SK-N-MC (cell line): ENCODE measurements around the gene MINK1.

Experiments
- DNase-seq: peaks from one replicate; pipeline ENCODE4 v3.0.0-alpha.2; 2011; ENCODE audit warnings: low read depth, low spot score
- H3K27ac ChIP-seq: fragments of 200-600 bp; sonication (generic); 2 replicates; pipeline ENCODE4 v1.5.1; 2016; ENCODE audit warnings: mixed run types
- H3K36me3 ChIP-seq: fragments of 200-600 bp; sonication (generic); 2 replicates; pipeline ENCODE4 v1.6.1; 2017; ENCODE audit warnings: antibody characterized with exemption, low read length, mixed read lengths; ENCODE audit not compliant: insufficient read depth
- H3K4me3 ChIP-seq: fragments of 200-600 bp; sonication (generic); 2 replicates; pipeline ENCODE4 v1.5.1; 2016
- H3K9ac ChIP-seq: fragments of 200-600 bp; sonication (generic); 2 replicates; pipeline ENCODE4 v1.8.0; 2017; ENCODE audit warnings: mixed run types, mixed read lengths; ENCODE audit not compliant: insufficient read length
- H3K9me3 ChIP-seq: fragments of 200-600 bp; sonication (generic); 2 replicates; pipeline ENCODE4 v1.6.1; 2017; ENCODE audit warnings: low read depth, mild to moderate bottlenecking, antibody characterized with exemption, low read length, moderate library complexity, mixed read lengths
- EZH2 ChIP-seq: fragments of 200-600 bp; sonication (generic); IDR thresholded peaks from one replicate; pipeline ENCODE4 v1.6.1; 2017; ENCODE audit warnings: antibody characterized with exemption
- FOXP2 ChIP-seq: optimal IDR thresholded peaks from 2 replicates; pipeline ENCODE3; 2011; ENCODE audit warnings: mild to moderate bottlenecking, moderate library complexity; ENCODE audit not compliant: insufficient read depth; ENCODE audit errors: extremely low read length, control extremely low read depth
- POLR2AphosphoS5 ChIP-seq: IDR thresholded peaks from 2 replicates; pipeline ENCODE4 v1.6.1; 2012; ENCODE audit warnings: mild to moderate bottlenecking, low read depth, low read length, borderline replicate concordance

MINK1 gene

DNA sequence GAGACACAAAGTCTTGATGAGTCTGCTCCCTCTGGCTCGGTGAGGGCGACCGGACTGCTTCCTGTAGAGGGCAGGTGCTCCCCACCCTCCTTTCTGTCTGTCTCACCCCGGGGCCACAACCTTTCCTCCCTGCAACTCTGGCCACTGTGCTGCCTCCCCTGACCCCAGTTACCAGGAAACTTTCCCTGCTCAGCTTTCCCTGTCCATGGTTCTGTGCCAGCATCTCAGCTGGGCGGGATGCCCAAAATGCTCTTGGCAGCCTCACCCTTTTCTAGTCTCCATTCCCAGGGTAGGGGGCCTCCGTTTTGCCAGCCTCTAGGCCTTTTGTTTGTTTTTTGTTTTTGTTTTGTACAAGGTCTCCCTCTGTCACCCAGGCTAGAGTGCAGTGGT, 24.8 kb upstream of the MINK1 start:
- H3K4me3 ChIP-seq: no peak overlapping the region
- no peak overlapping the region for H3K9ac ChIP-seq
- TF ChIP-seq EZH2 (no peak), FOXP2 (no peak), POLR2AphosphoS5 (no peak)

DNA sequence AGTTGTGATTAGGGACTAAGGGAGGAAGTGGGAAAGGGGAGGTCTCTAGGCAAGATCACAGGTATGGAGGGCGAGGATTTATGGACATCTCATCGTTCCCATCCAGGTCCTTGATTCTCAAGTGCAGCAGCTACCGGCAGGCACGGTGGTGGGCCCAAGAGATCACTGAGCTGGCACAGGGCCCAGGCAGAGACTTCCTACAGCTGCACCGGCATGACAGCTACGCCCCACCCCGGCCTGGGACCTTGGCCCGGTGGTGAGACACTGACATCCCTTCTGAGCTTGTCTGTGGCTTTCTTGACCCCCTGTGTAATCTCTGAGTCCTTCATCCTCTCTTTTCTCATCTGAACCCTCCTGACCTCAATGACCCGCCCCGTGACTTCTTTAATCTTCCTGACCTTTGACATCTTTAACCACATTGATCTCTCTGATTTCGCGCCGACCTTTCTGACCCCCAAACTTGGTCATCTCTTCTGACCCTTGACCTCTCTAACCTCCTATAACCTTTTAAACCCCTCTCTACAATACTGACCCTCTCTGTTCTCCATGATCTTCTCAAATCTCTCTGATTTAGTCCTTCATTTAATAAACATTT, 22.3 kb upstream of the MINK1 start:
- H3K9ac ChIP-seq: no peak overlapping the region
- H3K9me3 ChIP-seq: no peaks in the 10 kb centered on the region
- no peak overlapping the region for H3K27ac ChIP-seq
- TF ChIP-seq EZH2: no peak
- TF ChIP-seq POLR2AphosphoS5: no peak
- TF ChIP-seq FOXP2: no peak
- H3K4me3 ChIP-seq: no peak overlapping the region
- no peaks in the 10 kb centered on the region for H3K36me3 ChIP-seq
- DNase-seq: no peak

More for the DNA sequence above, 24.8 kb upstream of the MINK1 start:
- no peak for DNase-seq
- Histone ChIP-seq H3K9me3 (no peaks in the 10 kb centered on the region), H3K36me3 (no peaks in the 10 kb centered on the region), H3K27ac (no peak overlapping the region)

DNA sequence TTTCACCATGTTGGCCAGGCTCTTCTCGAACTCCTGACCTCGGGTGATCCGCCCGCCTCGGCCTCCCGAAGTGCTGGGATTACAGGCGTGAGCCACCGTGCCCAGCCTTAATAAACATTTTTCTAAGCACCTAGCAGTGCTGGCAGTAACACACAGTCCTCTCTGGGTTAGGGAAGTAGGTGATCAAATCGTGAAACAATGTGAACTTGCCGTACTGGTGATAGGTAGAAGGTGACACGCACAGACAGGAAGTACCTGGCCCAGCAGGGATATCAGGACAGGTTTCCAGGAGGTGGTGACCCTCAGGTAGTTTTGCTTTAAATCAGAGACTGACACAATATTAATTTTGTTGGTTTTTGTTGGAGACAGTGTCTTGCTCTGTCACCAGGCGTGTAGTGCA, 21.7 kb upstream of the MINK1 start:
- Histone ChIP-seq H3K9me3 (no peaks in the 10 kb centered on the region), H3K4me3 (no peak overlapping the region), H3K27ac (no peak overlapping the region), H3K36me3 (no peaks in the 10 kb centered on the region), H3K9ac (no peak overlapping the region)
- TF ChIP-seq FOXP2: no peak
- no peak for TF ChIP-seq EZH2
- no peak for TF ChIP-seq POLR2AphosphoS5
- DNase-seq: no peak

DNA sequence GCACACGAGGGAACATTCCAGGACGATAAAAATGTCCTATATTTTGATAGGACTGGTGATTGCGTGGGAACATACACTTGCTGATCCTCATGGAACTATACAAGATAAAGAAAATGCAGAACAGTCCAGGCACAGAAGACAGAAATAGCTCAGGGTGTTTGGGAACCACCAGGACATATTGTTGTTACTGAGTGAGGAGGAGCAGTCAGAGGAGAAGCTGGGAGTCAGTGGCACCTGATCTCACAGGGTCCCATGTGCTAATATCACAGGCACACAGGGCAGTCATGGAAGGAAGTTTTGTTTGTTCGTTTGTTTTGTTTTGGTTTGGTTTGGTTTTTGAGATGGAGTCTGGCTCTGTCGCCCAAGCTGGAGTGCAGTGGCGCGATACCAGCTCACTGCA, 20.4 kb upstream of the MINK1 start:
- DNase-seq: no peak
- H3K27ac ChIP-seq: no peak overlapping the region
- no peak overlapping the region for H3K4me3 ChIP-seq
- no peaks in the 10 kb centered on the region for H3K36me3 ChIP-seq
- TF ChIP-seq POLR2AphosphoS5 (no peak), EZH2 (no peak), FOXP2 (no peak)
- no peaks in the 10 kb centered on the region for H3K9me3 ChIP-seq
- H3K9ac ChIP-seq: no peak overlapping the region

DNA sequence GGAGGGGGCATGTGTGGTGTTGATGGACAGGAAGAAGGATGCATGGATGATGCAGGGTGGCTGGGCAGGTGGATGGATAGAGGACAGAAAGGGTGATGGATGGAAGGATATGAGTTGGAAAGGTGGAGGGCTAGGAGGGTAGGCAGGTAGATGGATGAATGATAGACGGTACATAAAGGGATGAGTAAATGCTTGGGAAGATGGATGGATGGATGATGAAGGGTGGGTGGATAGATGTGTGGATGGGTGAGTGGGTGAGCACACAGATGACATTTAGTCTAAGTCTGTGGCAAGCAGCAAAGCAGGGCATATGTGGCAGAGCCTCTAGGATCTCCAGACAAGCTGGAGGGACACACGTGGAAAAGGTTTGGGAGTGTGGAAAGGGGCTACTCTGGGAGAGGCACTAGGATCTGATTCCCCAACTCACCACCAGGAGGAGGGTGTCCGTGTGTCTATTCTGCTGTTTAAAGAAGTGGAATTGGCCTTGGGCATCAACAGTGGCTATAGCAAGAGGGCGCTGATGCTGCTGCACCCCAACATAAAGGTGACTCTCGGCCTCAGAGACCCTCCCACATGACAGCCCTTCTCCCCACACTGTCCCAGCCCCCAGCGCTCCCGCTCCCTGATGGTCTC, 18.0 kb upstream of the MINK1 start:
- no peak overlapping the region for H3K9ac ChIP-seq
- no peak for DNase-seq
- no peak overlapping the region for H3K4me3 ChIP-seq
- TF ChIP-seq POLR2AphosphoS5: no peak
- TF ChIP-seq EZH2: no peak
- no peak for TF ChIP-seq FOXP2
- H3K36me3 ChIP-seq: no peaks in the 10 kb centered on the region
- no peak overlapping the region for H3K27ac ChIP-seq
- H3K9me3 ChIP-seq: no peaks in the 10 kb centered on the region

DNA sequence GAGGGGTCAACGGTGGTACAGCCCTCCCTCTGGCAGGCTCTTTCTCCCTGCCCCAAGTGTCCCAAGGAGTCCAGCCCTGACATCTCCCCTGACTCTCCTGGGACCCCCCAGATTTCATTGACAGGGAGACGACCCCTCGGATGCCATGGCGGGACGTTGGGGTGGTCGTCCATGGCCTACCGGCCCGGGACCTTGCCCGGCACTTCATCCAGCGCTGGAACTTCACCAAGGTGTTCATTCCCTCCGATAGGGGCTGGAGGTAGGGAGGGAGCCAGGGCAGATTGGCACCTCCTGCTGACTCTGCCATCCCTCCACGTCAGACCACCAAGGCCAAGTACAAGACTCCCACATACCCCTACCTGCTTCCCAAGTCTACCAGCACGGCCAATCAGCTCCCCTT, 16.3 kb upstream of the MINK1 start:
- TF ChIP-seq EZH2 (no peak), POLR2AphosphoS5 (no peak), FOXP2 (no peak)
- H3K27ac ChIP-seq: no peak overlapping the region
- H3K36me3 ChIP-seq: no peaks in the 10 kb centered on the region
- H3K9me3 ChIP-seq: no peaks in the 10 kb centered on the region
- no peak for DNase-seq
- H3K4me3 ChIP-seq: no peak overlapping the region
- H3K9ac ChIP-seq: no peak overlapping the region

DNA sequence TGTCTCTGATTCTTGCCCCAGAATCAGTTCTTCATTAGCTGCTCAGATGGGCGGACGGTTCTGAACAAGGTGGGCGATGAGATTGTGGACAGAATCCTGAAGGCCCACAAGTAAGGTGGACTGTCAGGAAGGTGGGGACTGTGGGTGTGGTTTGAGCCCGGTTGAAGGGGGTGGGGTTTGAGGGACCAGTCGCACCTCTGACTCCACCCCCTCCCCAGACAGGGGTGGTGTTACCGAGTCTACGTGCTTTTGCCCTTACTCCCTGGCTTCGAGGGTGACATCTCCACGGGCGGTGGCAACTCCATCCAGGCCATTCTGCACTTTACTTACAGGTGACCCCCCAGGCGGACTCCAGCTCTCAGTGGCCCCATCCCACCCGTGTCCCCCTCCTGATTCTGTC, 14.9 kb upstream of the MINK1 start:
- no peak for DNase-seq
- Histone ChIP-seq H3K27ac (no peak overlapping the region), H3K9me3 (no peaks in the 10 kb centered on the region), H3K9ac (no peak overlapping the region), H3K36me3 (no peaks in the 10 kb centered on the region), H3K4me3 (no peak overlapping the region)
- TF ChIP-seq EZH2 (no peak), POLR2AphosphoS5 (no peak), FOXP2 (no peak)

DNA sequence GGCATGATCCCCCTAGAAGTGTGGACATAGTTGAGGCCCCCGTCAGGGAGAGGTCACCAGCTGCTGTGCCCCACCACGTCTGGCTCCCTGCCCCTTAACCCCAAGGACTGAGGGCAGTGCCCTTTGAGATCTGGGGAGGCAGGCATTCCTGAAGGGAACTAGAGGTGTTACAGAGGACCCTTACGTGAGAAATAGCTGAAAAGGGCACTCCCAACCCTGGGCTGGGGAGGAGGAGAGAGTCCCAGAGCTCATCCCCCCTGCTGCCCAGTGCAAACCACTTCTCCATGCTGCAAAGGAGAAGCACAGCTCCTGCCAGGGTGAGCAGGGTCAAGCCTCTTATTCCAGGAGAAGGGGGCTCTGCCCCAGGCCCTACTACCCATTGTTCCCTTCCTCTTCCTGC, 10.3 kb upstream of the MINK1 start:
- Histone ChIP-seq H3K36me3 (no peaks in the 10 kb centered on the region), H3K27ac (no peak overlapping the region), H3K4me3 (no peak overlapping the region), H3K9me3 (no peaks in the 10 kb centered on the region), H3K9ac (no peak overlapping the region)
- no peak for TF ChIP-seq EZH2
- TF ChIP-seq POLR2AphosphoS5: no peak
- no peak for TF ChIP-seq FOXP2
- no peak for DNase-seq
